ENCODE data around the gene ZW10. TPM values are rescaled to one million over a fixed set of nuclear protein-coding genes. Genes with fewer than 3 reads are reported as not detected.

Gene ZW10
- total and polyA plus RNA-seq, 10 of the 15 experiments (the other 5 are each of a cell fraction or from before 2014, with no cell fraction given) = 5.4 to 32.0 (median 17.3) TPM

- ChIA-PET RAD21 (ENCODE audit: unreplicated experiment) (no interaction called here), POLR2A (no interaction called here), CTCF (no interaction called here), SMC1A (ENCODE audit: uncharacterized antibody, unreplicated experiment) (no interaction called here)
- Histone ChIP-seq H3K79me2 (ENCODE audit: control insufficient read depth, insufficient read depth, low read length) (no peaks in the 10 kb centered on the region), H3K27me3 (replicated peaks in 1 of 2; ENCODE audit: control insufficient read depth in 2 of 2, insufficient read depth in 2 of 2, low read length in 1 of 2) (no peaks in the 10 kb centered on the region), H3K36me3 (ENCODE audit: control insufficient read depth in 2 of 2, insufficient read depth in 2 of 2, low read length in 1 of 2) (no peaks in the 10 kb centered on the region), H3K4me1 (ENCODE audit: control insufficient read depth, insufficient read depth, low read length) (no peaks in the 10 kb centered on the region), H3K9ac (ENCODE audit: control insufficient read depth, insufficient read depth, low read length) (no peak overlapping the region), H4K20me1 (ENCODE audit: control insufficient read depth, insufficient read depth) (no peaks in the 10 kb centered on the region), H3K27ac (ENCODE audit: control insufficient read depth, insufficient read depth) (no peak overlapping the region), H3K4me3 (no peak overlapping the region), H3K4me2 (ENCODE audit: control insufficient read depth, insufficient read depth) (no peak overlapping the region), H3K9me3 (replicated peaks; ENCODE audit: control insufficient read depth, insufficient read depth, low read length) (no peaks in the 10 kb centered on the region), H2AFZ (ENCODE audit: control insufficient read depth, low read depth, low read length) (no peak overlapping the region)
- intact Hi-C loops (cut with micrococcal nuclease; ENCODE audit: unreplicated experiment) (no loop called here), in situ Hi-C loops (cut with MboI) (no loop called here)
- 70% methylated on average over 13 of the region's 13 CpGs for WGBS (ENCODE audit: insufficient coverage, insufficient replicate concordance, low lambda C conversion rate, missing lambda C conversion rate)
- no peak for DNase-seq (ENCODE audit: low read depth, low spot score)
- no TSS peak for BruUV-seq (replicated peaks)
- ATAC-seq = no peak
- FAIRE-seq = no peak
- TF ChIP-seq PBX3 (IDR thresholded peaks at IDR 0.05; ENCODE audit: insufficient replicate concordance, low read depth, low read length) = no peak
- TF ChIP-seq ZBTB4 (CRISPR knock-in tag; IDR thresholded peaks at IDR 0.05) = no peak
- TF ChIP-seq CBFB (IDR thresholded peaks at IDR 0.05; ENCODE audit: low read depth) = no peak
- no peak for TF ChIP-seq NFIC (IDR thresholded peaks at IDR 0.05; ENCODE audit: low read depth, low read length)
Measured at GRCh38 chr11:113693030-113693429, 80.5 kb downstream of the ZW10 start.

Measured in GM12878 (cell line).